Motor neuron (in vitro differentiated cells): Measurements from ENCODE around the gene UPF2. TPM values are rescaled to one million over a fixed set of nuclear protein-coding genes. Genes with fewer than 3 reads are reported as not detected.
"Not testable (repeated sequence)": the region's sequence is repeated elsewhere in the genome, so short reads cannot be mapped to it uniquely, and the experiment has no call there.

ENCODE experiments used
- ATAC-seq, 8 experiments: fragments of 200-7000 bp; cut with Tn5 transposase; replicated peaks in 6 of 8; 2 replicates each; pipeline ENCODE4 v1.8.0; 2021; ENCODE audit warnings: mild to moderate bottlenecking in 8 of 8, moderate library complexity in 8 of 8
- H3K27ac ChIP-seq, 2 donors: fragments of 250-450 bp; sonication (Bioruptor Pico); 2 replicates each; pipeline ENCODE4 v1.9.0; 2021; ENCODE audit warnings: antibody characterized with exemption in 2 of 2, mild to moderate bottlenecking in 2 of 2, moderate library complexity in 1 of 2
- H3K4me1 ChIP-seq, 2 donors: fragments of 250-450 bp; sonication (Bioruptor Pico); replicated peaks in 1 of 2; 2 replicates each; pipeline ENCODE4 v1.6.1; 2021; ENCODE audit warnings: antibody characterized with exemption in 2 of 2, mild to moderate bottlenecking in 2 of 2, moderate library complexity in 1 of 2
- H3K4me3 ChIP-seq, 5 donors: fragments of 250-450 bp; sonication (Bioruptor Pico); 2 replicates each; pipeline ENCODE4 v1.9.0; 2021; ENCODE audit warnings: antibody characterized with exemption in 5 of 5, mild to moderate bottlenecking in 5 of 5, moderate library complexity in 4 of 5
- WGBS, 10 experiments: fragments of 450-650 bp; shearing (Covaris generic); methylation state at CpG; one replicate each; pipeline ENCODE4 v1.0.0; 2022; 5-methylcytosine and 5-hydroxymethylcytosine counted together
- in situ Hi-C, 9 experiments: fragments of 400-800 bp; cut with MboI; loops; one replicate each; pipeline ENCODE4 v1.15.0; 2021; ENCODE audit warnings: low sequenced_read_pairs in 9 of 9, low pct_unique_long_range_greater_than_20kb in 2 of 9; ENCODE audit not compliant: unreplicated experiment in 9 of 9
- total RNA-seq, 8 experiments: library from RNA; unstranded; fragments of 300-600 nt; gene quantifications; 2 replicates each; pipeline versions ENCODE4 v1.2.3 to v1.2.4, GENCODE V29; 2022

Gene UPF2
- total RNA-seq, 8 experiments from 2014 or later: 14.9 to 38.0 (median 20.5) TPM

- no peak for ATAC-seq
- Histone ChIP-seq H3K4me3 (no peak overlapping the region), H3K4me1 (peaks cover 0 to 4% of the 10 kb centered on the region in 2 donors), H3K27ac (no peak overlapping the region)
- WGBS, 10 experiments: 94 to 100% methylated on average over 7 to 17 of the region's 47 CpGs; no CpG with 5 or more reads in 8 of the 10 experiments
- in situ Hi-C loops: no loop called here
Observed at GRCh38 chr10:11894381-11895107, 148.1 kb downstream of the UPF2 start.

- in situ Hi-C loops: no loop called here
- 70 to 100% (median 87%) methylated on average over 2 to 5 of the region's 22 CpGs; no CpG with 5 or more reads in 4 of the 10 experiments for WGBS, 10 experiments
- peak in 2 of 8 experiments; percentile 28 to 78 for ATAC-seq
- Histone ChIP-seq H3K27ac (no peak overlapping the region), H3K4me3 (no peak overlapping the region), H3K4me1 (peaks cover 0 to 4% of the 10 kb centered on the region in 2 donors)
Observed at GRCh38 chr10:11893749-11894278, 148.8 kb downstream of the UPF2 start.

GRCh38 chr10:11891776-11892486 is 150.7 kb downstream of the UPF2 start:
- no peak for ATAC-seq
- Histone ChIP-seq H3K4me1 (no peaks in the 10 kb centered on the region), H3K4me3 (no peak overlapping the region), H3K27ac (no peak overlapping the region)
- 71 to 100% (median 94%) methylated on average over 1 to 17 of the region's 22 CpGs for WGBS, 10 experiments
- in situ Hi-C loops: no loop called here

- H3K4me1 ChIP-seq, H3K27ac ChIP-seq, ATAC-seq, H3K4me3 ChIP-seq, in situ Hi-C loops: not testable (repeated sequence)
- WGBS, 10 experiments: 50 to 88% (median 72%) methylated on average over 2 to 8 of the region's 8 CpGs; no CpG with 5 or more reads in 3 of the 10 experiments
Observed at GRCh38 chr10:11889263-11889662, 153.3 kb downstream of the UPF2 start.

GRCh38 chr10:11887381-11888227 is 155.0 kb downstream of the UPF2 start:
- in situ Hi-C loops: no loop called here
- 60 to 96% (median 87%) methylated on average over 2 to 5 of the region's 16 CpGs; no CpG with 5 or more reads in 4 of the 10 experiments for WGBS, 10 experiments

GRCh38 chr10:11886851-11887250 is 155.8 kb downstream of the UPF2 start:
- Histone ChIP-seq H3K4me1 (no peaks in the 10 kb centered on the region), H3K27ac (no peak overlapping the region), H3K4me3 (no peak overlapping the region)
- in situ Hi-C loops: no loop called here
- ATAC-seq: peak in 3 of 8 experiments; percentile 68 to 89 (median 84)
- 20 to 90% (median 76%) methylated on average over 1 to 8 of the region's 12 CpGs; no CpG with 5 or more reads in 7 of the 10 experiments for WGBS, 10 experiments

More at GRCh38 chr10:11887381-11888227, 155.0 kb downstream of the UPF2 start:
- no peaks in the 10 kb centered on the region for H3K4me1 ChIP-seq
- ATAC-seq: peak in 2 of 8 experiments; percentile 28 to 34
- no peak overlapping the region for H3K4me3 ChIP-seq
- H3K27ac ChIP-seq: no peak overlapping the region

- in situ Hi-C loops: no loop called here
- 90 to 100% methylated on average over 1 to 2 of the region's 6 CpGs; no CpG with 5 or more reads in 8 of the 10 experiments for WGBS, 10 experiments
Observed at GRCh38 chr10:11886138-11886474, 156.5 kb downstream of the UPF2 start.

GRCh38 chr10:11885437-11886137 is 157.0 kb downstream of the UPF2 start:
- Histone ChIP-seq H3K27ac (no peak overlapping the region), H3K4me1 (peaks cover 0 to 3% of the 10 kb centered on the region in 2 donors), H3K4me3 (no peak overlapping the region)
- no peak for ATAC-seq
- in situ Hi-C loops: no loop called here
- 63 to 87% (median 82%) methylated on average over 2 to 3 of the region's 13 CpGs; no CpG with 5 or more reads in 6 of the 10 experiments for WGBS, 10 experiments

More at GRCh38 chr10:11886138-11886474, 156.5 kb downstream of the UPF2 start:
- Histone ChIP-seq H3K4me3 (no peak overlapping the region), H3K27ac (no peak overlapping the region), H3K4me1 (no peaks in the 10 kb centered on the region)
- no peak for ATAC-seq

GRCh38 chr10:11884706-11885423 is 157.7 kb downstream of the UPF2 start:
- H3K27ac ChIP-seq: no peak overlapping the region
- H3K4me1 ChIP-seq: peaks cover 0 to 3% of the 10 kb centered on the region in 2 donors
- no peak for ATAC-seq
- H3K4me3 ChIP-seq: no peak overlapping the region
- 67 to 100% (median 90%) methylated on average over 1 to 3 of the region's 7 CpGs; no CpG with 5 or more reads in 3 of the 10 experiments for WGBS, 10 experiments
- in situ Hi-C loops: no loop called here

- 87 to 100% (median 93%) methylated on average over 1 to 5 of the region's 14 CpGs; no CpG with 5 or more reads in 1 of the 10 experiments for WGBS, 10 experiments
- Histone ChIP-seq H3K4me1 (peaks cover 0 to 3% of the 10 kb centered on the region in 2 donors), H3K27ac (no peak overlapping the region), H3K4me3 (no peak overlapping the region)
- ATAC-seq: no peak
- in situ Hi-C loops: no loop called here
Observed at GRCh38 chr10:11882646-11883375, 159.8 kb downstream of the UPF2 start.
